Measurements from ENCODE around the gene PDZD8.

Gene PDZD8, protein sequence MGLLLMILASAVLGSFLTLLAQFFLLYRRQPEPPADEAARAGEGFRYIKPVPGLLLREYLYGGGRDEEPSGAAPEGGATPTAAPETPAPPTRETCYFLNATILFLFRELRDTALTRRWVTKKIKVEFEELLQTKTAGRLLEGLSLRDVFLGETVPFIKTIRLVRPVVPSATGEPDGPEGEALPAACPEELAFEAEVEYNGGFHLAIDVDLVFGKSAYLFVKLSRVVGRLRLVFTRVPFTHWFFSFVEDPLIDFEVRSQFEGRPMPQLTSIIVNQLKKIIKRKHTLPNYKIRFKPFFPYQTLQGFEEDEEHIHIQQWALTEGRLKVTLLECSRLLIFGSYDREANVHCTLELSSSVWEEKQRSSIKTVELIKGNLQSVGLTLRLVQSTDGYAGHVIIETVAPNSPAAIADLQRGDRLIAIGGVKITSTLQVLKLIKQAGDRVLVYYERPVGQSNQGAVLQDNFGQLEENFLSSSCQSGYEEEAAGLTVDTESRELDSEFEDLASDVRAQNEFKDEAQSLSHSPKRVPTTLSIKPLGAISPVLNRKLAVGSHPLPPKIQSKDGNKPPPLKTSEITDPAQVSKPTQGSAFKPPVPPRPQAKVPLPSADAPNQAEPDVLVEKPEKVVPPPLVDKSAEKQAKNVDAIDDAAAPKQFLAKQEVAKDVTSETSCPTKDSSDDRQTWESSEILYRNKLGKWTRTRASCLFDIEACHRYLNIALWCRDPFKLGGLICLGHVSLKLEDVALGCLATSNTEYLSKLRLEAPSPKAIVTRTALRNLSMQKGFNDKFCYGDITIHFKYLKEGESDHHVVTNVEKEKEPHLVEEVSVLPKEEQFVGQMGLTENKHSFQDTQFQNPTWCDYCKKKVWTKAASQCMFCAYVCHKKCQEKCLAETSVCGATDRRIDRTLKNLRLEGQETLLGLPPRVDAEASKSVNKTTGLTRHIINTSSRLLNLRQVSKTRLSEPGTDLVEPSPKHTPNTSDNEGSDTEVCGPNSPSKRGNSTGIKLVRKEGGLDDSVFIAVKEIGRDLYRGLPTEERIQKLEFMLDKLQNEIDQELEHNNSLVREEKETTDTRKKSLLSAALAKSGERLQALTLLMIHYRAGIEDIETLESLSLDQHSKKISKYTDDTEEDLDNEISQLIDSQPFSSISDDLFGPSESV

DNA sequence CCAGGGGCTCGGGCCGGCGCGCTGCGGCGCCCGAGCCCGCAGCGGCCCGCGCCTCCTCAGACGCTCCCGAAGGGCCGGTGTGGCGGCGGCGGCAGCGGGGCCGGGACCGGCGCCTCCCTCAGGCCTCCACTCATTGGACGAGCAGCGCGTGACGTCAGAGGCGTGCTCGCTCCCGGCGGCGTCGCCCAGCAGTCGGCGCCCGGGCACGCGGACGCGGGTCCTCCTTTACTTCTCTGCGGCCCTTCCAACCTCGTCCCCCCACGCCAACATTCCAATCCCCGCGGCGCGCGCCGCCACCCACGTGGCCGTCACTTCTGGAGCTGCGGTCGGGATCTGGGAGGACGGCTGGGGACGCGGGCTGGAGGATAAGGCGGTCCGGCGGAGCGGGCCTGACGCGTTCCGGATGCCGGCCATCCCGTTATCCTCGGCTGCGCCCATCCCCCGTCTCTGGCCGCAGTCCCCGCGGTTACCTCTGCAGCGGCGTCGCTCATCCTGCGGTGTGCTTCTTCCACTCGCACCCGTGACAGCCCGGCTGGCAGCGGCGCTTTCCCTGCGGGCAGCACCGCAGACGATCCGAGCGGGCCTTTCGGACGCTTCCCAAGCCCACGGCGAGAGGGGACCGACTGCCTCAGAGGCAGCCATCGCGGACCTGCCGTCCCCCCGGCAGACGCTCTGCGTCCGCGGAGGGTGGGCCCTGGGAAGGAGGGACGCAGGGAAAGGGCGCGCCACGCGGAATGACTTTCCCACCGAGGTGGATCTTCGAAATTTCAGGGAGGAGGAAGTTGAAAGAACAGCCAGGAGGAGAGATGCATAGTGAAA, at the start of gene PDZD8:
PDZD8 (minus strand) TSS at position 81 of the 819 bp plus-strand sequence. CDS start 213 bp downstream, outside the sequence.
- DNase-seq (ENCODE audit: low spot score), result peak; percentile 89

DNA sequence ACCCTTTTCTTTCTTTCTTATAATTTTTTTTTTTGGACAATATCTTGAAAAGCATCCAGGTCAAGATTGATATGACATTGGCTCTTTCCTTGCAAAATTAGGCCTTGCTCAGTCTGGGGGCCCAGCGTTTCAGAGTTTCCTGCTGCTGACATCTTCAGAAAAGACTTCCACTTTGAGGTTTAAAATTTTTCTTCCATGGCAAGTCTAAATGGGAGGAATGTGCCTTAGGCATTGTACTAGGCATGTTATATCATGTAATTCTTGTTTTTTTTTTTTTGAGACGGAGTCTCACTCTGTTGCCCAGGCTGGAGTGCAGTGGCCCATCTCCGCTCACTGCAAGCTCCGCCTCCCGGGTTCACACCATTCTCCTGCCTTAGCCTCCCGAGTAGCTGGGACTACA, 48.9 kb upstream of the PDZD8 start:
- no peak for DNase-seq (ENCODE audit: low spot score)

DNA sequence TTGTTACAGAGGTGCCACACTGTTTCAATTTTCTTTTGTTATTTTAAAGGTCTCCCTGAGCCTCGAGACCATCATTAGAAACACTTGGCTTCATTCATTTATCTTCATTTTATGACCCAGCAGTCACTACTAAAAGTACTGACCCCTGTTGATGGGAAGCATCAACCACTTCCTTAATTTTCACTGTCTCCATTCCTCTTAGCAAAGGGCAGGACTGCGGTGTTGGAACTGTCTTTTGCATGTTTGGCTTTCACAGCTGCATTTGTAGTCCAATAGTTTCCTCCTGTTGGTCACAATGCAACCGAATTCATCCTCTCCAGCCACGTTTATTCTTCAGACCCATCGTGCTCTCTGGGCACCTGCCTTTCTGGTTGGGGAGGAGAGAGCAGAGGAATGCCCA, 46.7 kb upstream of the PDZD8 start:
- no peak for DNase-seq (ENCODE audit: low spot score)

DNA sequence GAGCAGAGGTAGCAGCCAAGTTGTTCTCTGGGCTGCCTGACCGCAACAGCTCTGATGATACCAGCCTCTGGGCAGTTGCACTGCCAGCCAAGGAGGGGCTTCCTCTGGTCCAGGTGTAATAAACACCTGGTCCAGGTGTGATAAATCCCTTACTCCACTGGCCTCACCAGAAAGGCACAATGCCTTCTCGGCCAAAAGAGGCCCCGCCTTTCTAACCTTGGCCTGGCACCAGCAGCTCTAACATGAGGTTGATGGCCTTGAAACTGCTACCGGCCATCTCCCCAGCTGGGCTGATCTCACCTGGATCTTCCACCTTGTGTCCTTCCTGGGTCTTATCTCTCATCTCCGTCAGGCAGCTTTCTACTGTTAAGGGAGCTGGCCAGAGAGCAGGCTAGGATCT, 45.5 kb upstream of the PDZD8 start:
- DNase-seq (ENCODE audit: low spot score), result no peak

DNA sequence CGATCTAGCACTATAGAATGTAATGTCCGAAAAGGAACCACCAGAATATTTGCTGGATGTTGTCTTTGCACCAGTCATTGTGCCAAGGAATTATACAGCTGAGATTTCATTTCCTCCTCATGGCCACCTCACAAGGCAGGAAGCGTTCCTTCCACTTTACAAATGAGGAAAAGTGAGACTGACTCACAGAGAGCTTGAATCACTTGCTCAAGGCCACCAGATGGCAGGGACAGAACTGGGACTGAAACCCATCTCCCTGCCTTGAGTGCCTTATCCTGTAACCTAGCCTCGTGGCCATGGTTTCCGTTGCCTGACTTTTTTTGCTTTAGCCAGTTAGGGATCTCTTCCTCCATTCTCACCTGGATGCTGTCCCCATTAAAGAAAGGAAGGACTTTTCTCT, 44.7 kb upstream of the PDZD8 start:
- DNase-seq (ENCODE audit: low spot score), result no peak

DNA sequence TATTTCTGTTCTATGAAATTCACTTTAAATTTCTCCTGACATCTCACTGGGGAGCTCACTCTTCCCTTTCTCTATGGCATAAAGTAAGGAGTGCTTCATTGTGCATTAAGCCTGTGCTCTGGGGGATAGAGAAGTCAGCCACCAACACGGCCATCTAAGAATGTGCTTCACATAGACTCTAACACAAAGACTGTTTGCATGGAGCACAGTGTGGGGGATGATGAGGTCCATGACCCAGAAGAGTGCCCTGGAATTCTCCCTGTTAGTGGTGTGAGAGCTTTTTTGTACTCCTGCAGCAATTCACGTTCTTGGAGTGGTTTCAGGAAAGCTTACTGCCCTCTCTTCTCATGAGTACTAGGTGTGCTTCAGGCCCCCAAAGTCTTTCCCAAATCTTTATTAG, 43.9 kb upstream of the PDZD8 start:
- no peak for DNase-seq (ENCODE audit: low spot score)

DNA sequence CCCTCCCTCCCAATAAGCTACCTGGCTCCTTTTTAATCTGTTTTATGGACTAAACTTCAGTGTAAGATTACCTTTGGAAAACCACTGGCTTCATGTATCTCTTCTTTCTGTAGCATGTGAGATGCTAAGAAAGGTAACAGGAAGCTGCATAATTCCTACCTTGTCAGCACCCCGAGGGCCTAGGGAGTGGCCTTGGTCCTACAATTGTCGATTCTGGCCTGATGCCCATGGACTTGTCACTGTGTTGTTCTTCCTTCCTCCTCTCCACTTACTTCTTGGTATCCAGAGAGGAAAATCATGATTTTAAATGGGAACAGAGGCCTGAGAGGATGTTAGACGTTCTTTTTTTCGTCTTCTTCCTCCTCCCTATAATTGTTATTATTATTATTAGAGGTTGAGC, 42.9 kb upstream of the PDZD8 start:
- DNase-seq (ENCODE audit: low spot score), result no peak

DNA sequence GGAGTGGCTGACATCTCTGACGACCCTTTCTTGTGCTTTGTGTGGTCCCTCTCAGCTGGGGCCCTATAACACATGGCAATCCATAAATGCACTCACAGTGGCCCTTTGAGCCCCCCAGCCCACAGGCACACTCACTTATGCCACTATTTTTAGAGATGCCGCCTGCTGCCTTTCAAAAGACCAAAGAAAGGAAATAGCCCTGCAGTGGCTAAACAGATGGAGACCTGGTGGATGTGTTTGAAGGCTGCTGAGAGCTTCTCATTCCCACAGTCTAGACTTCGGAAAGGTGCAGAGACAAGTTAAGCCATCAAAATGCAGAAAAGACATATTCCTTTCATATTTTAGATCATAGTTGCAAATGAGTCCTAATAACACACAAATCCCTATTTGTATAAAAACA, 42.0 kb upstream of the PDZD8 start:
- no peak for DNase-seq (ENCODE audit: low spot score)

DNA sequence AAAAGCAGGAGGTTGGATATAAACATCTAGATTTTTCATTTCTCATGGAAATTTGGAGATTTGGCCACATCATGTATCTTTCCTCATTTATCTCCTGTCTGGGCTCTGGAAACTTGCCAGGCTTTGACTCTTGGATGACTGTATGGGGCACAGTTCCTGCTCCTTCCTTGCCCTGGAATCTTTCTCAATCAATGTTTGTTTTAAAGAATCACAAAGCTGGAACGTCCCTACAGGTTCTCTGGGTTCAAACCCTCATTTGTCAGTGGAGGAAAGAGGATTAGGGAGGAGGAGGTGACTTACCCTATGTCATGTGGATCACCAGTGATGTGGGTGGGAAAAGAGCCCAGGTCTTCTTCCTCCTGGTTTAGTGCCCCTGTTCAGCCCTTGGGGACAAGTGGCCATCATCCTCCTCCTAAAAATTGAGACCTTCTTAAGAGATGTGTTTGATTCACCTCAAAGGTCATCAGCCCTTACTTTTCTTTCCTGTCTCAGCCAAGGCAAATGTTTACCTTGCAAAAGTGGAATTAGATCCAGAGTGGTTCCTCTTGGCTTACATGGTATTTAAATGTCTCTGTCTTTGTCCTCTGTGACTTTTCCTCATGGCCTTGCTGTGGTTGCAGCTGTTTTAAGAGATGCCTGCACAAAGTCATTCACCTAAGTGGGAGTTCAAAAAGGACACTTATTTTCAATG, 38.8 kb upstream of the PDZD8 start:
- DNase-seq (ENCODE audit: low spot score), result no peak

DNA sequence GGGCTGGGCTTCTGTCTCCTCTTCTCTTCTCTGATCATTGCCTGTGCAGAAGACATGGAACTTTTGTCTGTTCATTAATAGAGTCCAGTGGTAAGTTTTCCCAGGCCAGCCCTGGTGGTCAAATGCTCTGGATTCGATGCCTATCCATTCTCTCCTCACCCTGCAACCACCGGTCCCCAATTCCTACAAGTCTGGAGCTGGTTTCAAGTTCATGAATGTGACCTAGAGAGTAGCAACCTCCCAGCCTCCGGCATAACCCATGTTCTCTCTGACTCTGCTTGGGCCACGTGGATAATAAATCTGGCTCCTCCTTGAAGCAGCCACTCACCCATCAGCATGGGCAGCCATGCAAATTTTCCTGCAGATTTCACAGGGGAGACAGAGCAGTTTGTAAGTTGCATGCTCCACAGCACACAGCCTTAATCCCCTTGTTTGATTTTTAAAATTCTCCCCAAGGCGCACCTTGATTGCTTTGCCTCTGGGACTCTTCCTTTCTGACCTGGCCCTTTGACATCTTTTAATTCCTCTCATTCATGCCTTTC, 37.3 kb upstream of the PDZD8 start:
- no peak for DNase-seq (ENCODE audit: low spot score)

DNA sequence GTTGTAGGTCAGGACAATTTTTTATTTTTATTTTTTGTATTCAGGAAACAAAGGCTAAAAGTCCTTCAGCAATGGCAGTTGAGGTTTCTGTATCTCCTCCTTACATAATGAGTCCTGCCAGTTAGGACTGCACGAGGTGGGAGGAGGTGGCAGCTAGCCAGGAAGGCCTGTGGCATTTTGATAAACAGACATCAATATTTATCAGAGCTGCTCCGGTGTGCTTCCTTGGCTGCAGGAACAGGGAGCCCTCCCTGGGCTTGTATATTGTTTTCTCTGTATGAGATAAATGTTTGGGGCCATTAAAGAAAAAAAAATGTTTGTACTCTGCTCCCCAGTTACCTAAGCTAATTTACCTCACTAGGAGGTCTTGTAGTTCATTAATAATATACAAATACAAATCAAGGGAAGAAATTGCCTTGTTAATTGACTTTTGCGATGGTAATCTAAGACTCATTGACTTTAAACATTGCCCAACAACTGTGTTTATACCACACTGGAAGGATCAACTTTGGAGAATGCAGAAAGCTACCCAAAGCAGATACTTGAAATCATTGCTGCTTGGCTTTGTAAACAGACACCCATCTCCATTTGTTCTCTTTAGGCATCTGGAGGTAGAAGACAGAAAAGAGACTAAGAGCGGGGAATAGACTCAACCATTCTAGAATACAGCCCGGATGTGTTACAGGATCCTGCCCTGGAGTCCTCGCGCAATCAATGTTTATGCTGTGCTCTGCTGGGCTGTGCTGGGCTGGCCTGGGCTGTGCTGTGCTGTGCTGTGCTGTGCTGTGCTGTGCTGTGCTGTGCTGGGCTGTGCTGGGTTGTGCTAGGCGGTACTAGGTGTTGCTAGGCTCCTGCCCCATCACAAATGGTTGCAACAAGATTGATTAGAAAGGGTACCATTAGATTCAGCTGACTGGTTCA, 36.5 kb upstream of the PDZD8 start:
- no peak for DNase-seq (ENCODE audit: low spot score)

DNA sequence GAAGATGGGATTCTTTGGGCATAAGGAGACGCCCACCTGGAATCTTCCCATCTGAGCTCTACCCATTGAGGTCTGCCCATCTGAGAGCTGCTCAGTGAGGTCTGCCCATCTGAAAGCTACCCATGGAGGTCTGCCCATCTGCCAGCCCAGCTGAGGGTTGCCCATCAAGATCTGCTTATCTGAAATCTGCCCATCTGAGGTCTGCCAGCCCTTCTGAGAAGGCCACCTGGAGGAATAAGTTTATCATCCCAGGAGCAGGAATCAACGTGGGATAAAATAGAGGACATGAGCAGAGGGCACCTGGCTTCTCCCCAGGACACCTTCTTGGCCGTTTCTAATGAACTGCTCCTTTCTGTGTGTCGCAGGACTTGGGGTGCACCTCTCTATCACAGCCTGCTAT, 35.3 kb upstream of the PDZD8 start:
- no peak for DNase-seq (ENCODE audit: low spot score)

DNA sequence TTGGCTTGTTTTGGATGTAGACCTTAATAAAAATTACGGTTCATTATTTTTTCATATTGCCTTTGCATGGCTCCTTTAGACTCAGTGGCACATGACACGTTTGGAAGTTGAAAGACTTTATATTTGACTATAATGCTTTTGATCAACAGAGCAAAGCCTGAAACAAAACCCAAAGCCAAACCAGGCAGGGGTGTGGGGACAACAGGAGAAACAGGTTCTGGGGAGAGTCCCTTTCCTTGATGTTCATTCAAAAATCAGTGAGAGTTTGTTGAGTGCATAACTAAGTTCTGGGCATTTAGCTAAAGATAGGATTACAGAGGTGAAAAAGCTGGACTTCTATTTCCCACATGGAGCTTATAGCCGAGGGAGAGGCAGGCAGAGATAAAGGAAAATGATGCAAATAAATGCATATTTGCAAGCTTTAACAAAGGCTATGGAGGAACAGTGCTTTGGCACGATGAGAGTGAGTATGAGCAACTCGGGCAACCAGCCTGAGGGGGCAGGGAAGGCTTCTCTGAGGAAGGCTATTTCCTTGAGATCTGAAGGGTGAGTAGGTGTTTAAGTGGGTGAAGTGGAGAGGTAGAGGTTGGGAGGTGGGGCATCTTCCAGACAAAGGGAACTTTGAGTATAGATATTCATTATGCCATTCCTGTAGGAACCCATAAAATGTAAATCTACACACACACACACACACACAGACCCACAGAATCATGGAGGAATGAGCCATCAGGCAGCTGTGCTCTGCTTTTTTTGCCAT, 34.5 kb upstream of the PDZD8 start:
- DNase-seq (ENCODE audit: low spot score), result no peak

DNA sequence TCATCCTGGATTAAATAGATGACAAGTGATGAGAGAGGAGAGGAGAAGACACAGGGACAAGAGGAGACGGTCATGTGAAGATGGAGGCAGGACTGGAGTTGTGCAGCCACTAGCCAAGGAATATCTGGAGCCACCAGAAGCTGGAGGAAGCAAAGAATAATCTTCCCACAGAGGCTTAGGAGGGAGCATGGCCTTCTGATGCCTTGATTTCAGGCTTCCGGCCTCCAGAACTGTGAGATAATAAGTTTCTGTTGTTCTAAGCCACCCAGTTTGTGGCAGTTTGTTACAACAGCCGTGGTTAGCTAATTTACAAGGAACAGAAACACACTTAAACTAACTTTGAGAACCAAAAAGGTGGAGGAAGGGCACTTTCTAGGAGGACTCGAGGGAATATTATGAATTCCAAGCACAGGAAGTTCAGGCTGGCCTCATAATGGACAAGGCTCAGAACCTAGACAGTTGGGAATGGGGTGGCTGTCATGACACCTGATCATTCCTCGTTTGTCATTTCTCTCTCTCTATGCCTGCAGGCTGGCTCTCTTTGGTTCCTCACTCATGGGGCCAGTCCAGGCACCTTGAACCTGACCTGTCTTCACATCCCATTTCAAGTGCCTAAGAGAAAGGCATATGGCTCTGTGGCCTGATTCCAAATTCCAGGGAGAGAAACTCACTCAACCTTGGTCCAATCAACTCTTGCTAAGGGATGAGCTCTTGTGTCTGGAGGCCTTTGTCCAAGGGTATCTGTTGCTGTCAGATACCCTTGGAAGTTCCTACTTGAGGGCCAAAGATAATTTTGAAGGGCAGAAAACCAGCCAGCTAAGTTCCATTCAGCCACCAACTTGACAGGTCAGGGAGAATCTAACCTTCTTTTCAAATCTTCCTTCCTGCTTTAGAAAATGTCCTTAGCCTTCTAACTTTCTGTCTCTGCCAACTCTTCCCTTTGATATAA, 33.5 kb upstream of the PDZD8 start:
- no peak for DNase-seq (ENCODE audit: low spot score)

DNA sequence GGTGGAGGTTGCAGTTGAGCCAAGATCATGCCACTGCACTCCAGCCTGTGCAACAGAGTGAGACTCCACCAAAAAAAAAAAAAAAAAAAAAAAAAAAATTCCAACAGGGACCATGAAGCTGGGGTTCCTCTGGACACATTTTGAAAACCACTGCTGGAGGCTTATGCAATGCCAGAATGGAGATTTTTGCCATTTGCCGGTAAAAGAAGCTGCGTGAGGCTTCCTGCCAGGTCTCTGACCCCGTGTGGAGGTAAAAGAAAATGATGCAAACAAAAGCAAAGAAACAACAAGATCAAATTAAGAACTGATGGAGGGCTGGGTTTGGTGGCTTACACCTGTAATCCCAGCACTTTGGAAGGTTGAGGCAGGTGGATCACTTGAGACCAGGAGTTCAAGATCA, 30.5 kb upstream of the PDZD8 start:
- no peak for DNase-seq (ENCODE audit: low spot score)

DNA sequence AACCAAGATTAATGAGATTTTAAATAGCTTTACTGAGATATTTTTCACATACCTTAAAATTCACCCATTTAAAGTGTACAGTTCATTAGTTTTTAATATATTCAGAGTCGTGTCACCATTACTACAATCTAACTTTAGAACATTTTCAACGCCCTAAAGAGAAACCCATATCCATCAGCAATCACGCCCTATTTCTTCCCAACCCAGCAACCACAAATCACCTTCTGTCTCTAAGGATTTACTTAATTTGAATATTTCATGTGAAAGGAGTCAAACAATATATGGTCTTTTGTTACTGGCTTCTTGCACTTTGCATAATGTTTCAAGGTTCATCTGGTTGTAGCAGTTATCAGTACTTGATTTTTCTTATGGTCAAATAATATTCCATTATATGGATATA, 25.1 kb upstream of the PDZD8 start:
- no peak for DNase-seq (ENCODE audit: low spot score)

DNA sequence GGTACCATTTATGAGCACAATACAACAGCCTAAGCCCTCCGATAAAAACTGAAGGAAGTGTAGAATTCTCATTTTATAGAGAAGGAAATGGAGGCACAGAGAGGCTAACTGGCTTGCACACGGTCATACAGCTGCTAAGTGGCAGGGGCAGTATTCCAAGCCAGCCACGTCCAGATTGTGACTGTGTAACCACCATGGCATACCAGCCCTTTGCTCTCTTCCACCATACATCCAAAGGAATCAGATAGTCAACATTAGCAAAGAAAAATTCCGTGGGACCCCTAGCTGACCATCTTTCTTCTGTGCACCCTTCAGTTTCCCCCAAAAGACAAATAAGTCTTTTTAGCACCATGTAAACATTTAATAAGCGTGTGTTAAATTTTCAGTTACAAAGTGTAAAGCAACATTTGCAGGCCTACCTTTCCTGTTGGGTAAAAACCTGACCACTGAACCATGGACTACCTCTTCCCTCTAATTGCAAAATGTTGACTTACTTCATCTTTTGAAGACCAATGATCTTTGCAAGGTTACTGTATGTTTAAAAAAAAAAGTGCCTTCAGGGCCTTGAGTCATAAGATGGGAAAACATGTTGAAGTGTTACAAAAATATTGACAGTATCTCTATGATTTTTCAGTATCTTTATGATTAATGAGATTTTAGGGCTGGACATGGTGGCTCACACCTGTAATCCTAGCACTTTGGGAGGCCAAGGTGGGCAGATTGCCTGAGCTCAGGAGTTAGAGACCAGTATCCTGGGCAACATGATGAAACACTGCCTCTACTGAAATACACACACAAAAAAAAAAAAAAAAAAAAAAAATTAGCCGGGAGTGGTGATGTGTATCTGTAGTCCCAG, 24.3 kb upstream of the PDZD8 start:
- no peak for DNase-seq (ENCODE audit: low spot score)

Data from CD4-positive, alpha-beta T cell treated with Interleukin-2 at 100 ng/mL for 4 hours (primary cell).